ENCODE measurements around the gene TMEM191B.
"Not testable (repeated sequence)": the region's sequence is repeated elsewhere in the genome, so short reads cannot be mapped to it uniquely, and the experiment has no call there.

Gene TMEM191B

GRCh38 chr22:18552839-18553597, 25.4 kb downstream of the TMEM191B start:
- not testable (repeated sequence) for H3K4me3 ChIP-seq (ENCODE audit: low read depth, low read length); DNase-seq (ENCODE audit: low read depth)

GRCh38 chr22:18554280-18555256, 27.0 kb downstream of the TMEM191B start:
- DNase-seq (ENCODE audit: low read depth): not testable (repeated sequence)

GRCh38 chr22:18558516-18558915, 30.9 kb downstream of the TMEM191B start:
- not testable (repeated sequence) for H3K4me3 ChIP-seq (ENCODE audit: low read depth, low read length); DNase-seq (ENCODE audit: low read depth)

More at GRCh38 chr22:18554280-18555256, 27.0 kb downstream of the TMEM191B start:
- H3K4me3 ChIP-seq (ENCODE audit: low read depth, low read length): not testable (repeated sequence)

GRCh38 chr22:18558939-18559338, 31.3 kb downstream of the TMEM191B start:
- not testable (repeated sequence) for H3K4me3 ChIP-seq (ENCODE audit: low read depth, low read length); DNase-seq (ENCODE audit: low read depth)

- H3K4me3 ChIP-seq (ENCODE audit: low read depth, low read length); DNase-seq (ENCODE audit: low read depth): not testable (repeated sequence)
These were observed 32.7 kb downstream of the TMEM191B start for GRCh38 chr22:18560099-18560974.

- not testable (repeated sequence) for H3K4me3 ChIP-seq (ENCODE audit: low read depth, low read length); DNase-seq (ENCODE audit: low read depth)
These were observed 43.1 kb downstream of the TMEM191B start for GRCh38 chr22:18570509-18571246.

- not testable (repeated sequence) for H3K4me3 ChIP-seq (ENCODE audit: low read depth, low read length); DNase-seq (ENCODE audit: low read depth)
These were observed 46.0 kb downstream of the TMEM191B start for GRCh38 chr22:18573483-18574164.

GRCh38 chr22:18574555-18574954, 47.0 kb downstream of the TMEM191B start:
- H3K4me3 ChIP-seq (ENCODE audit: low read depth, low read length); DNase-seq (ENCODE audit: low read depth): not testable (repeated sequence)

GRCh38 chr22:18575686-18576085, 48.1 kb downstream of the TMEM191B start:
- H3K4me3 ChIP-seq (ENCODE audit: low read depth, low read length); DNase-seq (ENCODE audit: low read depth): not testable (repeated sequence)

- not testable (repeated sequence) for H3K4me3 ChIP-seq (ENCODE audit: low read depth, low read length); DNase-seq (ENCODE audit: low read depth)
These were observed 49.7 kb downstream of the TMEM191B start for GRCh38 chr22:18577090-18577818.

- H3K4me3 ChIP-seq (ENCODE audit: low read depth, low read length): not testable (repeated sequence)
- DNase-seq (ENCODE audit: low read depth): peak; percentile 36
These were observed 50.2 kb downstream of the TMEM191B start for GRCh38 chr22:18577847-18578246.
